HG03565 (cell line): Measurements from ENCODE around the gene ATF5.

ENCODE experiments used
- ATAC-seq: cut with Tn5 transposase; IDR thresholded peaks from one replicate; pipeline ENCODE4 v1.9.1; 2021; ENCODE audit warnings: mild to moderate bottlenecking, moderate library complexity; ENCODE audit not compliant: unreplicated experiment

ATF5 gene

DNA sequence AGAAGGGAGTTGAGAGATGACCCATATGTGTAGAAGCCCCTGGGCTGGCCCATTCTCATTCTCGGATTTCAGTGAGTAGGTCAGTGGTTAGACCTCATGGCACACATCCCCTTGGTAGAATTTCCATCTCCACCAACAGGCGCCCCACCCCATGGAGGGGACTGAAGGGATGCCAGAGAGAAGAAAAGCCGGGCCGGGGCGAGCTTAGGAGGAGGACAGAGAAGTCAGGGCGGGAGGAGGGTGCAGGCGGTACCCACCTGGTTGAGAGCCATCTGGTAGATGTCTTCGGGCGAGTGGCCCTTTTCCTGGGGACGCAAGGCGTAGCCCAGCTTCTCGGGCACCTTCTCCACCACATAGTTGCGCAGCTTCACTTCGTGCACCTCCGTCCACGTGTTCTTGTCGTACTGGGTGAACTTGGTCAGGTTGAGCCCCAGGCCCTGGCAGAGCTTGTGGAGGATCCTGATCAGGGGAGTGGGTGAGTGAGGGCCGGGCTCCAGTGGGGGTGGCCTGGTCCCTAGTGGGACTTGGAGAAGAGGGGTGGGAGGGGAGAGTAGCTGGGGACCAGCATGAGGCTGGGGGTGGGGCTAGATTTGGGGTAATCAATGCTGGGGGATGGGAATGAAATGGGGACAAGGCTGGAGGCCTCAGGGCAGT lies 34.9 kb upstream of the ATF5 start:
- no peak for ATAC-seq

DNA sequence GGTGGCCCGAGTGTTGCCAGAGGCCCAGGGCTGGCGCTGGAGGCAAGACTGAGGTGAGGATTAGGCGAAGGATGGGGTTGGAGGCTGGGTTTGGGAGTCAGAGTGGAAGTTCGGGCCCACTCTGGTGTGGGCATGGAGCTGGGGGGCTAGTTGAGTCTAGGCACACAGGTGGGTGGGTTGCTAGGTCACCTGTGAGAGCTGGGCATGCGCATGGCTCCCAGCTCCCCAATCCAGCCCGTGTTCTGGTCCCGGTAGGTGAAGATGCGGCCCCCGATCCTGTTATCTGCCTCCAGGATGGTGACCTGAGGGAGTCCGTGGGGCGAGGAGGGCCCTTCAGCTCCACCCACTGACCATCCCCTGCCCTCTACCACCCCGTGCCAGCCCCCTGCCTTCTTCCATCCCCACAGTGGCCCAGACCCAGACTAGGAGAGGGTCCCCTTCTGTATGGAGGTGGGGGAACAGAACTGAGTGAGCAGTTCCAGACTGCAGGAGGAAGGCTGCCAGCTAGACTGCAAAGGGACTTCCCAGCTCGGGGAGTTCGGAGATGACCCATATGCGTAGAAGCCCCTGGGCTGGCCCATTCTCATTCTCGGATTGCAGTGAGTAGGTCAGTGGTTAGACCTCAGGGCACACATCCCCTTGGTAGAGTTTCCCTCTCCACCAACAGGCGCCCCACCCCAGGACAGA lies 34.0 kb upstream of the ATF5 start:
- ATAC-seq, result no peak

DNA sequence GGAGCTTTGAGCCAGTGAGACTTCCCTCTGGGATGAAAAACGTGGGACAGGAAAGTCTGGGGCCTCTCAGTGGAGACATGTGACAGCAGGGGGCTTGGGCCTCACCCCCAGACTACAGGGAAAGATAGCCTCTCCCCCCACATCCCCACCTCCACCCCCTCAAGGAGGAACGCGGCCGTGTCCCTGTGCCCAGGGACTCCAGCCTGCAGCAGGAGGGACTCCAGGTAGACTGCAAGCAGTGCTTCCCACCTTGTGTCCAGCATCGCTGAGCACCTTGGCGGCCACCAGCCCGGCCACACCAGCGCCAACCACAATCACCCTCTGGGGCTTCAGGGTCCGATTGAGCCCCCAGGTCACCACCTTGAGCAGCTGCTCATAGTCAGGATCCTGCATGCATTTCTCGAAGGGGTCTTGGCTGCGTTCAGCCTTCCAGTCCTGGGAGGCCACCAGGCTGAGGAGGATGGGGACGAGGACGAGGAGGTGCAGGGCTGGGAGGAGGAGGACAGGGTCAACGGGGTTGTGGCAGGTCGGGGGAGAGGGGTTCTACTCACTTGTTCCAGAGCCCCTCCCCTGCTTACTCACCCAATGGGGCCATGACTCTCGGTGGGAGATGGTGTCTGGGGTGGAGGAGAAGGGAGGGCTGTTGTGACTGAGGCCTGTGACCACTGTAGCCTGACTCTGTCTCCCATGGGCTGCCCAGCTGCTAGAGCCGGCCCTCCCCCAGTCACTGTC lies 33.3 kb upstream of the ATF5 start:
- ATAC-seq, result no peak

DNA sequence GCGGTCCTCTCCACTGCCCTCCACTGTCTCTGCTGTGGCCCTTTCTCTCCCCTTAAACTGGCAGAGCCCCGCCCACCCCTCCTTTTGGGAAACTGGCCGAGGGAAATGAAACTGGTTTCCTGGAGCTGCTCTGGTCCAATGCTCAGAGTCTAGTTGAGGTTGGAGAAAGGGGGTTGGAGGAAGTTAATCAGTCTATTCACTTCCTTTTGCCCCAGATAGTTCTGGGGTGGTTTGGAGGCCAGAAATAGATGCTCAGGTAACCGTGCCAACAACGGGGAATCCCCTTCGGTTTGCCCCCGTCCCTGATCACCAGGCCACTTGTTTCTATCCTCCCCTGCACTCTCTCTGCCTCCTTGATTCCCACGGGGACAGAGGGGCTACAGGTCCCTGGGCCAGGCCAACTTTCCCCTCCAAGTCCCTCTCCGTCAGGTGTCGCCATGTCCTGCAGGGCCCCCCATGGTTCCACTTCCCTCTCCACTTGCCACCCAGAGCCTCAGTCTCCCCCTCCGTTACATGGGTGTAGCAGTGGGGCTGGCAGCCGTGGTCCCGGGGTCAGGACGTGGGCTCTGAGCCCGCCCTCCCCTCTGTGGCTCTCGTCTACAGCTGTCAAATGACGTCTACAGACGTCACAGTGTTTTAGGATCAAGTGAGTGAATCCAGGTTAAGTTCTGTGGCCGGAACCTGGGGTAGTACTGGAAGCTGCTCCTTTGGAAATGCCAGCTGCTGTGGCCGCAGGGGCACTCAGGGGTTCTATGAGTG lies 32.0 kb upstream of the ATF5 start, which contains the start of gene IL4I1:
Gene IL4I1 (minus strand): TSS at position 25 of the 759 bp plus-strand sequence. CDS start 727 bp downstream, outside the sequence.
- ATAC-seq, result no peak

DNA sequence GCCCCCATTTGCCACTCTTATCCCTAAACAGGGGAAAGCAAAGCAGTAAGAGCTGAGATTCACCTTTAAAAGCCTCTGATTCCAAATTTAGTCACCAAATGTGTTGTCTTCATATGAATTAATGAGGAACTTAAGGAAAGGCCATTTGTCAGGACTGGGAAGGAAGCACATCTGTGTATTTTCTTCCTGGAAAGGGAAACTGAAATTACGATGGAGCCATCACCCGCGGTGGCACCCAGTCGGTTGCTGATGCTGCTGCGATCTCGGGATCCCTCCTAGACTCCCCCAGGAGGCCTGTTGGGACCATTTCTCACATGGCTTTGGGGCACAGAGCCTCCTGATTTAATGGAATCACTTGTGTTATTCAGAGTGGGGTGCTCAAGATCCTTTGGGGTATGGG lies 24.9 kb upstream of the ATF5 start:
- ATAC-seq, result no peak

DNA sequence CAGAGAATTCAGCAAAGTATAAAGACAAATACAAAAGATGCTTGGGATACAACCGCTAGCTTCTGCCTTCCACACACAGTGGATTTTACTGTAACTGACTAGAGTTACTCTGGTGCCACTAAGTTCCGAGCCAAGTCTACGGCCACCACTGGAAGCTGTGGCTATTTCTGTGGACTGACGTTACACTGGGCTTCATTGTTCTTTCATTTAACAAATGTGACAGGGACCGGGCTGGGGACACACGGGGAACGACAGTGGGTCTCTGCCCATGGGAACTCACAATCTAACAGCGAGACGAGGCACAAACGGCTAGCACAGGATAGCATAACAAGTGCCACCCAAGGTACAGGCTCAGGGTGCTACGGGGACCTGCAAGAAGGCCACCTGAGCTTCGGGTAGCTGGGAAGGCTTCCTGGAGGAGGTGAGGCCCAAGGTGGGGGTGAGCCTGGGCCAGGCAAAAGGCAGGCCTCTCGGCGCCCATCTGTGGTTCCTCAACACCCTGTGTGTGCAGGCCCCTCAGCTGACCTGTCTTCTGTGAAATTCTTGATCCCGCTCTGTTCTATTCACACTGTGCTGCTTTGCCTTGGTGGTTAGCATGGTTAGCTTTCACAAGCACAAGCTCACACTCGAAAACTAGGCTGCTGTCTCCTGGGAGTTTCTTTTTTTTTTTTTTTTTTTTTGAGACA lies 22.0 kb upstream of the ATF5 start:
- no peak for ATAC-seq

DNA sequence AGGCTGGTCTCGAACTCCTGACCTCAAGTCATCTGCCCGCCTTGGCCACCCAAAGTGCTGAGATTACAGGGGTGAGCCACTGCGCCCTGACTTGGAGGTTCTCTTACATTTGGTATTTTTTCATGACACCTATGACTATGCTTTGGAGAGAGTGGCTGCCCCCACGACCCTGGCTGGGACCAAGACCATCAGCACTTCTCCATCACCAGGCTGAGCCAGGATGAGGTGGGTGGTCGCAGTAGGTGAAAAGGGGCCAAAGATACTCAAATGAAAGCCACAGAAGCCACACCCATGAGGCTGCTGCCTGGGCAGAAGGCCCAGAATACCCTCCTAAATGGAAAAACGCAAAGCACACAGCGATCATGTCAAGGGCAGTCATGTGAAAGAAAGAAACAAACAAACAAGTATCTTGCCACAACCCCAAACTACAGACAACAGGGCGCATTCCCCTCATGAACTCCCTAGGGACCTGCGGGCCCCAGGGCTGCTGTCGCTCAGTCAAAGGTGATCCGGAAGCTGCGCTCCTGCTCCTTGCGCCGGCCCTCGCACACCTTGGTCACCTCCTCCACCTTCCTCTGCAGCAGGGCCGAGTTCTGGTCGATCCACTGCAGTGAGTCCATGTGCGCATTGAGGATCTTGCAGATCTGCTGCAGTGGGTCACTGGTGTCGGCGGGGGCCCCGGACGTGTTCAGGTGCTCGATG lies 21.1 kb upstream of the ATF5 start:
- no peak for ATAC-seq

DNA sequence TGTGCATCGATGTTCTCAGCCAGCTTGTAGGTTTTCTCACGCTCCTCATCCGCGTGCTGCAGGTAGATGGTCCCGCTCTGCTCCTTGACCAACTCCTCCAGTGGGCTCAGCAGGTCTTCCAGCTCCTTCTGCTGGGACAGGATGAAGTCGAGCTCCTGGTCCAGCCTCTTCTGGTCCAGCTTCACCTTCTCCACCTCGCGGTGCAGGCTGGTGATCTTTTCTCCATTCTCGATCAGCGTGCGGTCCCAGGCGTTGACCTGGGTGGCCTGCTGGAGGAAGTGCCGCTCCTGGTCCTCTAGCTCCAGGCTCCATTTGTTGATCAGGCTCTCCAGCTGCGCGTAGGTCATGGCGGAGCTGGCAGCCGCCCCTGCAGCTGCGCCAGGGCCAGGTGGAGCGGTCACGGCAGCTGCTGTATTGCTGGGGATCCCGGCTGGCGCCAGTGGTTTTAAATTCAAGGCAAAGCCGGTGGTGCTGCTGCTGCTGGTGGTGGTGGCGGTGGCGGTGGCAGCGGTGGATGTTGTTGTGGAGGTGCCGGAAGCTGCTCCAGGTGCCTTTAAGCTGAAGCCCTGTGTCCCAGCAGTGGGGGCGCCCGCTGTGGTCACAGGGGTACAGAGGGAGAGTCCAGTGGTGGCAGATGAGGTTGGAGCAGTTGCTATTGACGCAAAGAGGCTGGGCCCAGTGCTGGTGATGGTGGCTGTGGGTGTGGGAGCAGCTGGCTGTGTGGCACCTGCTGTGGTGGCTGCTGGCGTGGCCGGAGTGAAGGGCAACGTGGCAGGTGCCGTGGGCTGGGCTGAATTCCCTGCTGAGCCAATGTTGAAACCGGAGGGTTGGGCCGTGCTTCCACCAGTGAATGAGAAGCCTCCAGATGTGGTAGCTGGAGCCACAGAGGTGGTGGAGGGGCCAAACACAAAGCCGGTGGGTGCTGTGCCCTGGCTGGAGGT lies 20.3 kb upstream of the ATF5 start:
- ATAC-seq, result no peak

DNA sequence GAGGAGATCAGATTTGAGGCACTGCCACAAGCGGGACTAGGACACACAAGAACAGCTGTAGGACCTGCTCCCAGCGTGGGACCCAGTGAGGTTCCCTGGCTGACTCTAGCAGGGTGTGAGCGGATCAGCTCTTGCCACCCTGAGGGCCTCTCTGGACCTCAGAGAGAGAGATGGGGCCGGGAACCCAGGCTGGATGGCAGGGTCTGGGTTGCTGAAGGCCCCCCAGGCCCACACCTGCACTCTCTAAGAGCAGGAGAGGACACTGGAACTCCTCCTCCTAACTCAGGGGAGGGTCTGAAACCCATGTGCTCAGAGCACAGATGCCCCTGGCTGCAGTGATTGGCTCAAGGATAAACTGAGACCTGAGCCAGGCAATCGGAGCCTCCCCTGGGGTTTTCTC lies 18.8 kb upstream of the ATF5 start:
- ATAC-seq, result no peak

DNA sequence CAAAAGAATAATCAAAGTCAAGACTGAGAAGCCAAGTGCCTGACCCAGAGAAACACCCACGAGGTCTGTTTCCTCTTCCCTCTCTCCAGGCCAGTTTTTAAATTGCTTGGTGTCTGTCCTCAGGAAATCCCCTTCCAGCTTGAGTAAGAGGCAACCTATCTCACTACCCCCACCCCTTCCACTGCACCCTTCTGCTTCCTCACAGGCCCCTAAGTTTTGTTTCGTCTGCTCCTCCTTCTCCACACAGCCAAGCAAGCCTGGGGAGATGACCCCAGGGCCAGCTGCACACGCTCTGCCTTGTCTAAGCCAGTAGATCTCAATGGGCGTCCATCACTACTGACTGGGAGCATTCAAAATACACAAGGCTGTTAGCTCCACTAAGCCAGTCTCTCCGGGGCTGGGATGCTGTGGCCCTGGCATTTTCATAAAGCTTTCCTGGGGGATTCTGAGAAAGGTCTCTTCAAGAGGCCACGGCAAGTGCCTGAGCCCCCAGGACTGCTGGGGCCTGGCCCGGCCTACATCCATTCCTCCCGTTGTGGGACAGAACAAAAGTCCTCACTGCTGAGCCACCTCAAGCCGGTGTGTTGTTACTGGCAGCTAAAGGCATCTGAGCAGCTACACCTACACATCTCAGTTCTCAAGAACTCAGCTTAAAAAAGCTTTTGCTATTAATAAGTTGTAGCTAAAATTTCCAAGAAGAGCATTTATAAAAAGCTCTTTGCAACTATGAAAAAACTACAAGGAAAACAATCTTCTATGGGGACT lies 17.4 kb upstream of the ATF5 start:
- ATAC-seq, result no peak

DNA sequence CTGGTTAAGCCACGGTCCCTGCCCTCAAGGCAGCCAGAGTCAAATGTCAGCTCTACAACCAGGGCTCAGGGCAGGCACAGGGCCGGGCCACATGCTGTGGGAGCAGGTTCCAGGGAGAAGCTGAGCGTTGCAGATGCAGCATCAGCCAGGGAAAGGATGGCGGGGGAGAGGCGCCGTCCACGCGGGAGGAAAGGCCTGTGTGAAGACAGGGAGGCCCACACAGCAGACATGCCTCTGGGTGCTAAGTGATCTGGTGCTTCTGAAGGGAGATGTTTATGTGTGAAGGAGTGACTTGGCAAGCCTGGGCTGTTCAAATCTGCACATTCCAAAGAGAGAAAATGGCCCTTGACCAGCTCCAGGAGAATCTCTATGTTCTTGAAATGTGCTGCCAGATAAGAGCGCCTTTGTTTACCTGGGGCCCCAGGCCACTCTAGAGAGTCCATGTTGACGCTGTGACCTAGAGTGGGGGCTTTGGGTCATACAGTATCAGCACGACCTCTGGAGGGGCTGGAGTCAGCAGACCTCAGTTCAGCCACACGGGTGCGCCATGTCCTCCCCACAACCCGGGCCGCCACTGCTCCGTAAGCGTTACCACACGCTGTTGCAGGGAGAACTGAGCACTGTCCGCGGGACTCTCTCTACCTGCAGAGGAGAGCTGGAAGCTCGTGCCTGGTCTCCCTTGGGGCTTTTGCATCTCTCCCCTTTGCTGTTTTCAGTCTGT lies 15.9 kb upstream of the ATF5 start:
- ATAC-seq, result no peak

DNA sequence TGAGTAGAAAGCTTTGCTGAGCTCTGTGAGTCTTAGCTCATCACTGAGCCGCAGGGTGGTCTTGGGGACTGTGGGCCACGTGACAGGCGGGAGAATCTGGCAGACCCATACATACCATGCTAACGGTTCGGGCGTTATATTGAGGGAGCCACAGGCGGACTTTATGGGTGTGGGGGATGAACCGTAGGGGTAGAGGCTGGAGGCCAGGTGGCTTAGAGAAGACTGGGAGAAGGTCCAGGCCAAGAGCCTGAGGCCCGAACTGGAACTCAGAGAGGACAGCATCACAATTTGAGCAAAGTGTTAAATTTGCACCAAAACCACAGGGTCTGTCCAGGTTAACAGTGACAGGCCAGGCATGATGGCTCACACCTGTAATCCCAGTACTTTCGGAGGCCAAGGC lies 15.3 kb upstream of the ATF5 start:
- no peak for ATAC-seq

DNA sequence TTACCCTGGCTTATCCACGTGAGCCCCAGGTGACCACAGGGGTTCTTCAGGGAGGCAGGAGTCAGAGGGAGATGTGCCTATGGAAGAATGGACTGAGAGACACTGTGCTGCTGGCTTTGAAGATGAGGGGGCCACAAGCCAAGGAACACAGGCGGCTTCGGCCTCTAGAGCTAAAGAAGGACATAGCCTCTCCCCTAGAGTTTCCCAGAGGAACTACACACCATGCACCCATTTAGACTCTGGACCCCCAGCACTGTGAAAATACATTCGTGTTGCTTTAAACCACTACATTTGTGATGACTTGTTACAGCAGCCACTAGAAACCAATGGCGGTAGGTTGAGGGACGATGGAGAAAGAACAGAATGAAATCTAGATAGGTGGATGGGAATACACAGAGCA lies 13.7 kb upstream of the ATF5 start:
- ATAC-seq, result no peak

DNA sequence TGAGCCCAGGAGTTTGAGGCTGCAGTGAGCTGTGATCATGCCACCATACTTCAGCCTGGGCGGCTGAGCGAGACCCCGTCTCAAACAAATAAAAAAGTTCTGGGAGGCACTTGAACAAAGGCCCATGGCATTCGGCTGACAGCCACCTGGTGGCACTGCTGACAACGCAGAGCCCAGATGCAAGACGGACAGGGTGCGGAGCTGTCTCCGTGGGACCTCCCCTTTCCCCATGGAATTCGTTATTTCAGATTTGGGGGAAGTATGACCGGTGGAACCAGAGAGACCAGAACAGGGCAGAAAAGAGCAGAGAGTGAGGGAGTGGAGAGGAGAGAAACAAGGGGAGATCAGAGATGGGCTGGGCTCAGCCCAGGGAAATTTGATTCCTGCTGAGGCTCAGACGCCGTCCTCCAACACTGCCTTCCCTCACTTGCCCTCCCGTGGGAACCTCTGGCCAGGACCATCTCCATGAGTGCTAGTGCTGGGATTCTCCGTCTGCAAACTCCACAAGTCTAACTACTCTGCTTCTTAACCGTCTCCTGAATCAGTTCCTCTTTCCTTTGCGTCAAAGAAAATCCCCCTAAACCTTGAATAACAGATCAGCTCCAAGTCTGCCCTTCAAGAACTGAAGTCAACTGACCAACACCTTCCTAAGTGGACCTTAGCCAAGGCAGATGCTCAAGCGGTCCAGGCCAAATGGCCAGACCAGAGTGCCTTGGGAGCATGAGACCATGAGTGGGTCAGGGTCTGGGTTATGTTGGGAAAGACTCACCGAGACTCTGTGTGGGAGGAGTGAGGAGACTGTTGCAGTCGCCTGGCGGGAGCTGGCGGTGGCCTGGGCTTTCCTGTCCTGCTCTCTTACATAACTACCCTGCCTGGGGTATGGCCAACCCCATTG lies 11.9 kb upstream of the ATF5 start:
- ATAC-seq, result no peak

DNA sequence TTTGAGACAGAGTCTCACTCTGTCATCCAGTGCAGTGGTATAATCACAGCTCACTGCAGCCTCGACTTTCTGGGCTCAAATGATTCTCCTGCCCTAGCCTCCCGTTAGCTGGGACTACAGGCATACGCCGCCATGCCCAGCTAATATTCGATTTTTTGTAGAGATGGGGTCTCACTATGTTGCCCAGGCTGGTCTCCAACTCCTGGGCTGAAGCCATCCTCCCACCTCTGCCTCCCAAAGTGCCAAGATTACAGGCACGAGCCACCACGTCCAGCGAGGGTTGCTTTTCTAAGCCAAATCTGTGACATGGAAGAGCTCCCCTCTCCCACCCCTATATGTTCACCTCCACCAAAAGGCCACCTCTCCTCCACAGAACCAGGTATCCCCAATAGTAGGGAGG lies 10.9 kb upstream of the ATF5 start:
- ATAC-seq, result no peak

DNA sequence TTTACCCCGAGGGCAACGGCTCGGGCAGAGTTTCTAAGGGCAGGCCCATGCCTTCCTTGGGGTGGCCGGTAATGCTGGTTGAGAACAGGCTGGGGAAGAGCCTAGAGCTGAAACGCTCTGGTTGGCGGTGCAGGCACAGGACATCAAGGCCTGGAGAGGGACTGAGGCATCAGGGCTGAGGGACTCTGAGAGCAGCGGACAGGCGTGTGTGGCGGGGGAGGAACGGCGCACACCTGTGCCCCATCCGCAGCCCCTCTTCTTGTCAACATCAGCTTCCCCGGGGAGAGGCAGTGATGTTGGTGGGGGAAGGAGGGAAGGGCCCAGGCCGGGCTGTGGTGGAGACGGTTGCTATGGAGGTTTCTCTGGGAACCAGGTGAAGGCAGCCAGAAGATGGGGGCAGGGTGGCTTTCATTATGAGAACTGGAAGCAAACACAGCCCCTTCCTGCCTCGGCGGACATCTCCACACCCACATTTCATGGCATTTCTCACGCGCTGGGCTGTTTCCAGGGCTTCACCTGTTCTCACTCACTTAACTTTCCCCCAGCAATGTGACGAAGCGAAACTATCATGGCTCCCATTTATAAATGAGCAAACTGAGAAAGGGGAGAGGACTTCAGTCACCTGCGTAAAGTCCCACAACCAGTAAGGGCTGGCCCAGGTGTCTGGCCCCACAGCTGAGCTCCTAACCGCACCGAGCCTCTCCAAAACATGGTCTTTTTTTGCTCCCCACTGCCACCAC lies 8.2 kb upstream of the ATF5 start:
- no peak for ATAC-seq
